Glomerular visceral epithelial cell (primary cell): ENCODE results near the gene SPATA13.
"Not testable (repeated sequence)": the region's sequence is repeated elsewhere in the genome, so short reads cannot be mapped to it uniquely, and the experiment has no call there.

Source experiments
- DNase-seq: peaks from one replicate; pipeline ENCODE4 v3.0.0-alpha.2; 2016; ENCODE audit errors: extremely low spot score

SPATA13 gene

DNA sequence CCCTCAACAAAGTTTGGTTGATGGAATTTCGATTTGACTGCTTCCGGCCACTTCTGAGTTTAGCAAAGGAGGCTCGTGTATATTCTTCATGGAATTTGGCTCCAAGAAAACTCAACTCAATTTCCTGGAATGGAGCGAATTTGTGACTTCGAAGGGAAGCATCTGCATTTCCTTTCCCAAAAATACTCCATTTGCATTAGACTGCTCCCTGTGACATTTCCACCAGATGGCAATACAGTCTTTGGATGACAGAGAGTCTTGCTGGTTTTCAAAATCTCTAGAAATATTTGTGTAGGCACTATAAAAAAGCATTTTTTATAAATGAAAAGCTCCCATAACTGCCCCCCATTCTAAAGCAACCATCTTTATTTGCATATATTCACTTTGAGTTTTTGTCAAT lies 152.9 kb downstream of the SPATA13 start:
- DNase-seq = no peak

DNA sequence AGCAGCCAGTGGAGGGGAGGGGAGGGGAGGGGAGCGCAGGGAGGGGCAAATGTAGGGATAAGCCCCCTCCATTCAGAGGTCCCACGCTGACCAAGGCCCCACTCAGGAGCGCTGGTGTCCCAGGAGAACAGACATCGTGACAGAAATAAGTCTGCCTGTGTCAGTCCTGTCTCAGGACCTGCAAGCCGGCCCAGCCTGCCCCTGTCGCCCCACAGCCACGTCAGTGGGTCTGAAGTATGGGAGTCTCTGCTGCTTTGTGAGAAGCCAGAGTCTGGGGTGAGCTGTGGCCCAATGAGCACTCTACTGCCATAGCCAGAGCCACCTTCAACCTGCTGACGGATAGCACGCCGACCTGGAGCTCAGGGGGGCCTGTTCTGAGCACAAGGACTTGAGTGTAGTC lies 157.3 kb downstream of the SPATA13 start:
- not testable (repeated sequence) for DNase-seq

DNA sequence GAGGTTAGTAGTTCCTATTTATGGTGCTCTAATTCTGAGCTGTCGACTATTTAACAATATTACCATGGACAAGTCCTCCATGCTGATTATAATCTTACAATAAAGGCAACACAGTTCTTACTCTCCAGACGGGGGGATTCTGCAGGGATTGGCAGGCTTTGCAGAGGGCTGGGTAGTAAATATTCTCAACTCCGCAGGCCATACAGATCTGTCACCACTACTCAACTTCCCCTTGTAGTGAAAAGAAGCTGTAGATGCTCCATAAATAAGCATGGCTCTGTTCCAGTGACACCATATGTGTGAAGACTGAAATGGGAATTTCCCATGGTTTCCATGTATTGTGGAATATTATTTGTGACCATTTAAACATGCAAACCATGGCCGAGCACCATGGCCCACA lies 158.4 kb downstream of the SPATA13 start:
- DNase-seq = not testable (repeated sequence)

DNA sequence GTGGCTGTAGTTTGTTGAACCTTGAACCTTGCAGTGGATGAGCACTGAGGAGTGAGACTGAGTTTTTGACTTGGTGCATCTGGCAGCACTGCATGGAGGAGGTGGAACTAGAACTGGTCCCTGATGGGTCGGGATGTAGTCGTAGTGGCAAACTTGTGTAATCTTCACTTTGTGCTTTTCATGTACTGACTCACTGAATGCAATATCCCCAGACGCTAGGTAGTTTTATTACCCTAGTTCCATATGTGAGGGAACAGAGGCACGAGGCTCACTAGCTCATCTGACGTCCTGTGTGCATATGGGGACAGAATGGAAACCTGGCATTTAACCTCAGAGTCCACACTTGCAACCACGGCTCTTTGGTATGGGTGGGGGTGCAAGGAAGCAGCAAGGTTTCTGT lies 159.1 kb downstream of the SPATA13 start:
- DNase-seq = not testable (repeated sequence)

DNA sequence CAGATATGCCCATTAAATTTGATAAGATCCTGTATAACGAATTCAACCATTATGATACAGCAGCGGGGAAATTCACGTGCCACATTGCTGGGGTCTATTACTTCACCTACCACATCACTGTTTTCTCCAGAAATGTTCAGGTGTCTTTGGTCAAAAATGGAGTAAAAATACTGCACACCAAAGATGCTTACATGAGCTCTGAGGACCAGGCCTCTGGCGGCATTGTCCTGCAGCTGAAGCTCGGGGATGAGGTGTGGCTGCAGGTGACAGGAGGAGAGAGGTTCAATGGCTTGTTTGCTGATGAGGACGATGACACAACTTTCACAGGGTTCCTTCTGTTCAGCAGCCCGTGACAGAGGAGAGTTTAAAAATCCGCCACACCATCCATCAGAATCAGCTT lies 160.9 kb downstream of the SPATA13 start:
- not testable (repeated sequence) for DNase-seq

DNA sequence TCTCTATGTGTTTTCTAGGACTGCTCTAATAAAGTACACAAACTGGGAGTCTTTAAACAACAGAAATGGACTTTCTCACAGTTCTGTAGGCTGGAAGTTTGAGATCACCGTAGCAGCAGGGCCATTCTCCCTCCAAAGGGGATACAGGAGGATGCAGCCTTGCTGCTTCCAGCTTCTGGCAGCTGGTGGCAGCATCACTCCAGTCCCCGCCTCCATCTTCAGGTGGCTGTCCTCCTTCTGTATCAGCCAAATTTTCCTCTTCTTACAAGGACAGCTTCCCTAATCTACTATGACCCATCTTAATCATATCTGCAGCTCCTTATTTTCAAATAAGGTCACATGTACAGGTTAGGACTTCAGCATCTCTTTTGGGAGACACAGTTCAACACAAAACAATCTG lies 161.9 kb downstream of the SPATA13 start:
- not testable (repeated sequence) for DNase-seq

DNA sequence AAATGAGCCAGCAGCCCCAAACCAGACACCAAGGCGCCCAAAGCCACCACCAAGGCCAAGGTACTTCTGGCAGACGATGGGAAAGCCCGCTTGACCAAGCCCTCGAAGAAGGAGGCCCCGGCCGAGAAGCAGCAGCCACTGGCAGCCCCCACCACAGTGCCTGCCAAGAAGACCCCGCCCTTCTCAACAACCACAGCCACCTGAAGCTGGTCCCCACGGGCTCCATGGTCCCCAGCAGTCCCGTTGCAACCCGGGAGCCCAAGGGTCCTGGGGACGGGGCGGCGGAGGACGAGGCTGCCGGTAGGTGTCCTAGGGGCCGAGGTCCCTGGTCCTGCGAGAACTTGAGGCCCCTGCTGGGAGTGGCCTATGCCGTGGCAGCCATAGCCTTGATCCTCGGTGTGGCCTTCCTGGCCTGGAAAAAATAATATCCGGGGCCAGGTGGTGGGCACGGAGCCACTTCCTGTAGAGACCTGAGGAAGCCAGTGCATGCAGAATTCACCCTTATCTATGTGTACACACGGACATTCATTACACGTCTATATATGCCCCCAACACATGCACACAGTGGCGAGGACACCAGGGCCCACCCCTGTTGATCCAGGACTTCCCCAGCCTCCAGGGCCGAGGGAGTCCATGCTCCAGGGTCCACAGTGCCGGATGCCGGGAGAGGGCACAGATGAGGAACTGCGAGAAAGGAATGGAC lies 162.7 kb downstream of the SPATA13 start:
- DNase-seq = no peak

DNA sequence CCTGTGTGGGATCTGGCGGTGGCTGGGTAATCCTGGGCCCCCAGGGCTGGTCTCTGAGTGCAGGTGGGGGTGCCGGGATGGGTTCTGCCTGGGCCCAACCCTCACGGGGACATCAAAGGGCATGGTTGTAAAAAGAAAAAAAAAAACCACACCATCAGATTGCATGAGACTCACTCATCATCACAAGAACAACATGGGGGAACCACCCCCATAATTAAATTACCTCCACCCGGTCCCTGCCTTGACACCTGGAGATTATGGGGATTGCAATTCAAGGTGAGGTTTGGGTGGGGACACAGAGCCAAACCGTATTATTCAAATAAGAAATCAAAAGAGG lies 163.2 kb downstream of the SPATA13 start:
- DNase-seq = no peak

DNA sequence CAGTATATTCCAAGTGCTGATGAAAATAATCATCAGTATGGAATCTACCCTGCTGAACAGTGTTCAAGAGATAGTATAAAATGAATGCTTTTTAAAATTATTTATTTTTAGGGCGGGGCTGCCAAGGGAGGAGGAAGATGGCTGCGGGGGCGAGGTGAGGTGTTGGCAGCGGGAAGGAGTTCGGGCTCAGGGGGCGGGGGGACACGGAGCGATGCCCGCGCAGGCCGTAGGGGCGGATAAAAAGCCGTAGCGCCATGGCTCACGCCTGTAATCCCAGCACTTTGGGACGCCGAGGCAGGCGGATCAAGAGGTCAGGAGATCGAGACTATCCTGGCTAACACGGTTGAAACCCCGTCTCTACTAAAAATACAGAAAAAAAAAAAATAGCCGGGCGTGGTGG lies 167.1 kb downstream of the SPATA13 start:
- not testable (repeated sequence) for DNase-seq

DNA sequence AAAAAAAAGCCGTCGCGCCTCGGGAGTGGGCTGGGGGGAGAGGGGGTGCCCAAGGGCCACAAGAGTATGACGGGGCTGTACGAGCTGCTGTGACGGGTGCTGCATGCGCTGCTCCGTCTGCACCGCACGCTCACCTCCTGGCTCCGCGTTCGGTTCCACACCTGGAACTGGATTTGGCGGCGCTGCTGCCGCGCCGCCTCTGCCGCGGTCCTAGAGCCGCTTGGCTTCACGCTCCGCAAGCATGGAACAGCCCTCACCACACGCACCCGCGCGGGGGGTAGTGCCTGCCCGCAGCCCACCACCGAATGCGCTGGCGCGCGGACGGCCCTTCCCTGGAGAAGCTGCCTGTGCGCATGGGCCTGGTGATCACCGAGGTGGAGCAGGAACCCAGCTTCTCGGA lies 167.6 kb downstream of the SPATA13 start:
- DNase-seq = no peak

DNA sequence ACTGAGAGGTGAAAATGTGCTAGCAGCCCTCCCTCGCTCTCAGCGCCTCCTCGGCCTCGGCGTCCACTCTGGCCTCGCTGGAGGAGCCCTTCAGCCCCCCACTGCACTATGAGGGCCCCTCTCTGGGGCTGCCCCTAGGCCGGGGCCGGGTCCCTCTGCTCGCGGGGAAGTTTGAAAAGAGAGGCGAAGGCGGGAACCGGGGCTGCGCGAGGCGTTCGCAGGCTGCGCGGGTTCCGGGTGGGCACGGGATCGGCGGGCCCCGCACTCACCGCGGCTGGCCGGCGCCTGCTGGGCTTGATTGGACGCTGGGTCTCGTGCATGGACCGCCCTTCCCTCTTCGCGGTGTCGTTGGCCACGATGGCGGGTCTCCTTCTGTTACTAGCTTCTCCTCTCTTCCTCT lies 178.2 kb downstream of the SPATA13 start:
- DNase-seq = no peak

DNA sequence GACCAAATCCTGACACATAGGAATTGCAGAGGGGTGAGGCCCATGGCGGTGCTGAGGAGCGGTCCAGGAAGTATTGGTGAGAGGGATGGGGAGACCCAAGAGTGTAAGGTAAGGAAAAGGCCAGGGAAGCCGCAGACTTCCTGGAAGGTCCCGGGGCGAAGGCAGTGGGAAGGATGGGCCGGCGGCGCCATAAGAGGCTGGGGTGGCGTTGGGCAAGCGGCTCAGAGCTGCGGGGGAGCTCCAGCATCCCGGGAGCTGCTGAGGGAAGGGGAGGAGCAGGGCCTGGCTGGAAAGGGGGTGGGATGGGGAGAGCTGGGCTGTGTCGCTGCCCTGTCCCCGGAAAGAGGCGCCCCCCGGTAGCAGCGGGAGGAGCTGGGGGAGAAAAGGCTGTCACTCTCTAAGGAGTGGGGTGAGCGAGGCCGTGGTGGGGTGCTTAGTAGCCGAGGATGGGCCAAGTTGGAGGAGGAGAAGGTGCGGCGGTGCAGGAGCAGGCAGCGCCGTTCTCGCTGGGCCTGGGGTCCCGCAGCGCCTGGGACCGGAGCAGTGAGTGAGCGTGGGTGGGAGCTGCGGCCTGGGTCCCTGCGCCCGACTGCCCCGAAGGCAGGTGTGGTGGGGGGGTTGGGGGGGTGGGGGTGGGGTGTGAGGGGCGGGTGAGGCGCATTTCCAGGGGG lies 179.6 kb downstream of the SPATA13 start:
- no peak for DNase-seq

DNA sequence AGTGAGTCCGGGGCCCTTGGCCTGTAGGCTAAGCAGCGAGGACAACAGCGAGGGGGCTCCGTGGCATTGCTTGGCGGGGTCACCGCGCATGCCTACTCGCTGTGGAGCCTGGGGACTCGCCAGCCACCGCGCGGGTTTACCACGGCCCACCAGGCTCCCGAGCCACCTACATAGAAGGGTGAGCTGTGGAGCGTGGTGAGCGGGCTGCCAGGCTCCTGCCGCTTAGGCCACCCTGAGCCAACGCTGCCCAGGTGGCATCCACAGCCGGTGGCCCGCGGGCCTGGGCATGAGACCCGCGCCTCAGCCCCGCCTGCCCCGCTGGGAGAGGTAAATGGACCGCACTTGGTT lies 180.1 kb downstream of the SPATA13 start:
- DNase-seq = no peak

DNA sequence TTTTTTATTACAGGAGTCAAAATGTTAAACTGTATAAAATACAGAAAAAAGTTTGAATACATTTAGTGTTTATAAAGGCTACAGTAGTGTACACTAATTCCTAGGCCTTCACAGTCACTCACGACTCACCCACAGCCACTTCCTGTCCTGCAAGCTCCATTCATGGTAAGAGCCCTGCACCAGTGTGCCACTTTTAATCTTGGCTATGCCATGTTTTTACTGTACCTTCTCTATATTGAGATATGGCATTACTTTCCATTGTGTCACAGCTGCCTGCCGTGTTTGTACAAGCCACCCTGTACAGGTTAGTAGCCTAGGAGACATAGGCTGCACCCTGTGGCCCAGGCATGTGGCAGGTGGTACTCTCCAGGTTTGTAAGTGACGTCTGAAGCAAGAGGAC lies 180.9 kb downstream of the SPATA13 start:
- DNase-seq = no peak

DNA sequence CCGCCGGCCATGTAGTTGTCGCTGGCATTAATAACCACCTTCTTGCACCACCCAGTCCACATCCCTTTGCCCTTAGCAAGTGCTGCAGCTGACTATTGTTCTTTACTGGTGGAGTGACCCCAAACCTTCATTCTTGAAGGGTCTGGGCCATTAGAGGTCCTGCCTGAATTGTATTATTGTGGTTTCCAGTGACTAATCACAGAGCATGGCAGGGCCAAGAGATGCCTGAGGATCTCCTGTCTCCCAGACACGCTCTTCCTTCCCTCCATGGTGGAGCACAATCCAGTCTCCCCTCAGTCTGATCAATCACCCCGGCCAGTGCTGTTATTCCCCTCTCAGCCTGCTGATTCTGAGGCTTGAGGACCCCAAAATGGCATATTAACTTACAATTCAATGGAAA lies 187.9 kb downstream of the SPATA13 start:
- DNase-seq = no peak

DNA sequence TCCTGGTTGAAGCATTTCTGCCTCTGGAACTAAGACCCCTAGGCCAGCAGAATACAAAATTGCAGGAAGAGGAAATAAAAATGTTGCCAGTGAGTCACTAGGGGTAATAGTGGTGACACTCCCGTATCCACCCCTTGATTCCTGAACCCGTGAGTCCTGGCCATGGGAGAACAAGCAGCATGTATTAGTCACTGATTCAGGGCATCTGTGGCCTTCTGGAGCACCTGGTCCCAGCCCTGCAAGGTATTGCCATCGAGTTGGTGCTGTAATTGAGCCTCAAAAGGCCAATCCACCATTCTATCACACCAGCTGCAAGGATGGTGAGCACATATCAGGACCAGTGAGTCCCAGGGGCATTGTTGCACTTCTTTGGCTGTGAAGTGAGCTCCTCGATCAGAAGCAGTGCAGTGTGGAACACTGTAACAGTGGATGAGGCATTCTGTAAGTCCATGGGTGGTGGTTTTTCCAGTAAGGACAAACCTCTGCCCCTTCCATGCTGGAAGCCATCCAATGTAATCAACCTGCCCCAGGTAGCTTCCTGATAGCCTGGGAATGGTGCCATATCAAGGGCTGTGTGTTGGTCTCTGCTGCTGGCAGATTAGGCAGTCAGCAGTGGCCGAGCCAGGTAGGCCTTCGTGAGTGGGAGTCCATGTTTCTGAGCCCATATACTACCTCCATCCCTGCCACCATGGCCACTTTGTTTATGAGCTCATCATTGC lies 188.4 kb downstream of the SPATA13 start:
- DNase-seq = peak; percentile 26

DNA sequence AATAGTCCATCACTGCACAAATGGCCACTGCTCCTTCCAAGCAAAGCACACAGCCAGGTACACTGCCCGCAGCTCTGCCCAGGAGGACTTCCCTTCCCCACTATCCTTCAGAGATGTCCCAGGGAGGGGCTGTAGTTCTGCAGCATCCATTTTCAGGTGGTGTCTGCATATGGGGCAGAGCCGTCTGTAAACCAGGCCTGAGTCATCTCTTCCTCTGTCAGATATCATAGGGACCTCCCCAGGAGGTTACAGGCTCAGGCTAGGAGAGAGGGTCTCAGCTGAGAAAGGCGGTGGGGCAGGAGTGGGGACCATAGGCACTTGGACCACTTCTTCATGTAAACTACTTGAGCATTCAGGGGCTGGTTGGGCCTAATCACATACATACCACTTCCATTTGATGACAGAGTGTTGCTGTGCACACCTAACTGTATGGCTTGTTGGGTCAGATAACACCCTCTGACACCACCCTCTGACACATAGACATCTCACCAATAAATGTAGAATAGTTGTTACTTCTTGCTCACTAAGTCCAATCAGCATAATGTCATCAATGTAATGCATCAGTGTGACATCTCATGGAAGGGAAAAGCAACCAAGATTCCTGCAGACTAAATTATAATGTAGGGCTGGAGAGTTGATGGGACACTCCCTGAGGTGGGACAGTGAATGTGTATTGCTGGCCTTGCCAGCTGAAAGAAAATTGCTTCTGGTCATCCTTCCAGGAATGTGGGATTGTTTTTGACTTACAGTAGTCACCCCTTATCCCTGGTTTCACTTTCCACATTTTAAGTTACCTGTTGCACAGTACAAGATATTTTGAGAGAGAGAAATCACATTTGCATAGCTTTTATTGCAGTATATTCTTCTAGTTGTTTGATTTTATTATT lies 189.5 kb downstream of the SPATA13 start:
- not testable (repeated sequence) for DNase-seq

DNA sequence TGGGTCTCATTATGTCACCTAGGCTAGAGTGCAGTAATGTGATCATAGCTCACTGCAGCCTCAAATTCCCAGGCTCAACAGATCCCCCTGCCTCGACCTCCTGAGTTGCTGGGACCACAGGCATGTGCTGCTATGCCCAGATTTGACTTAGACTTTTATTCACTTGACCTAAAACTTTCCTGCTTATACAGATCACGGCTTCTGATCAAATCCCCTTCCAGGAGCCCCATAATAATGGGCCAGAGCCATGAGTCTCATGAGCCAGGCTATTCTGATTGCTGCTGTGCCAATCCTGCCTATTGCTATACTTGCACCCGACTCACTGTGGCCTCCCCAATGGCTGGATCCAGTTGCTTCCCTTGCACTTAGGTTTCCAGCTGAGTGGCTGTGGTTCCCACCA lies 190.9 kb downstream of the SPATA13 start:
- no peak for DNase-seq

DNA sequence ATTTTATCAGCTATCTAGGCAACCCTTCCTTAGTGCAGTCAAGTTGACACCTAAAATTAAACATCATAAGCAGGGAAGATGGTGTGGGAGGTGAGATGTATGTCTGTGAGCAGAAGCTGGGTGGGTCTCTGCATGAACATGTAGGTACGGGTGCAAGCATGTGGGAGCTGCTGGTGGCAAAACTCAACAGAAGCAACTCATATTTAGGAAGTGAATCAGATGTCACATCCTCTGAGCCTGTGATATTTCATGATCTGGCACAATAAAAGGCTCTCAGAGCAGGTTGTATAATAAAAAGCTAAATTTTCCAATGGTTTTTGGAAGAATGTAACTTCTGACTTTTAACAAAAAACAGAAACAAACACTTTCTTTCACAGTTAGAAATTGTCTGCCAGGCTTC lies 193.2 kb downstream of the SPATA13 start:
- DNase-seq = no peak

DNA sequence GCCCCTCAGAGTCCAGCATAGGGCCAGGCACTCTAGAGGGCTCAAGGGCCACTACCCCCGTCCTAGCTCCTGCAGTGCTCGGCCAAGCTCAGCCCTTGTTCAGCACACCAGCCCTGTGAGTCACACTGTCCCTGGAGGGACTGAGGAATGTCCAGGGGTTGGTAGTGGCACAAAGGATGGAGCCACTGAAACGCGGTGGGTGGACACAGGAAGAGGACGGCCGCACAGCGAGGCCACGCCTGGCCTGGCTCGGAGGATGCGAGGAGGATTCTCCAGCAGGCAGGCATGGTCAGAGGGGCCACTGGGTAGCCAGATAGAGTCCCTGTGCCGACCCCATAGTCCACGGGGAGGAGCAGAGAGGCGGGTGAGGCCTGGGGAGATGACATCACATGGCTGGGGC lies 194.6 kb downstream of the SPATA13 start:
- no peak for DNase-seq

DNA sequence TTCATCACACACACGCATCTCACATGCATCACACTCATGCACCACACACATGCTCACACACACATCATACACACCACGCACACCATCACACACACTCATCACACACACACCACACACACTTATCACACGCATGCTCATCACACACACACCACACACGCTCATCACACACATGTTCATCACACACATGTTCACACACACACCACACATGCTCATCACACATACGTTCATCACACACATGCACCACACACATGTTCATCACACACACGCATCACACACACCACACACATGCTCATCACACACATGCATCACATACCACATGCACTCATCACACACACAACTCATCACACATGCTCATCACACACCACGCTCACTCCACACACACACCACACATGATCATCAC lies 195.8 kb downstream of the SPATA13 start:
- no peak for DNase-seq
